Testis (tissue), 2 donors: Measurements from ENCODE around the gene ZNF654.

Source experiments
- POLR2A ChIP-seq: fragments of 450-650 bp; IDR thresholded peaks from one replicate; pipeline ENCODE4 v1.6.1; 2017; ENCODE audit warnings: antibody characterized with exemption, mild to moderate bottlenecking, moderate library complexity
- TF ChIP-seq, protein P1 (sequence below), 3 experiments: fragments of 450-650 bp in 2 of 3; fragments of 200-600 bp in 1 of 3; sonication (generic) in 1 of 3; IDR thresholded peaks; one replicate each; pipeline ENCODE4 v1.5.1; 2016 to 2019; ENCODE audit warnings: antibody characterized with exemption in 3 of 3, mild to moderate bottlenecking in 2 of 3, moderate library complexity in 1 of 3

DNA sequence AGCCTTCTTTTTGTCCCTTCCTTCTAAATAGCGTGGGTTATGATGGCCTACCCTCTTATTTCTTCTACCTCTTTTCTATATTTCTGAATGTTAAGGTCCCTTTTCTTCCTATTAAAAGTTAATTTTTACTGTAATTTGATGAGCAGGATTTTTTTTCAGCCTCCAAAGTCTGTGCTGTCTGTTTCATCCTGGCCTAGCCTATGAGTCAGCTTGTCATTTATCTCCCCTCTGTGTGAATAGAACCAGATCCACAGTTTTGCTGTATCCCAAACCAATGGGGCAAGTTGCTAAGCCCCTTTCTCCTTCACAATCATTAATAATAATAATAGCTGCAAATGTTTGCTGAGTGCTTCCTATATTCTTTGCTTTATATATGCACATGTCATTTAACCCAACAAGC lies 72.6 kb downstream of the ZNF654 start:
- TF ChIP-seq POLR2A: no peak
- TF ChIP-seq, protein P1, sequence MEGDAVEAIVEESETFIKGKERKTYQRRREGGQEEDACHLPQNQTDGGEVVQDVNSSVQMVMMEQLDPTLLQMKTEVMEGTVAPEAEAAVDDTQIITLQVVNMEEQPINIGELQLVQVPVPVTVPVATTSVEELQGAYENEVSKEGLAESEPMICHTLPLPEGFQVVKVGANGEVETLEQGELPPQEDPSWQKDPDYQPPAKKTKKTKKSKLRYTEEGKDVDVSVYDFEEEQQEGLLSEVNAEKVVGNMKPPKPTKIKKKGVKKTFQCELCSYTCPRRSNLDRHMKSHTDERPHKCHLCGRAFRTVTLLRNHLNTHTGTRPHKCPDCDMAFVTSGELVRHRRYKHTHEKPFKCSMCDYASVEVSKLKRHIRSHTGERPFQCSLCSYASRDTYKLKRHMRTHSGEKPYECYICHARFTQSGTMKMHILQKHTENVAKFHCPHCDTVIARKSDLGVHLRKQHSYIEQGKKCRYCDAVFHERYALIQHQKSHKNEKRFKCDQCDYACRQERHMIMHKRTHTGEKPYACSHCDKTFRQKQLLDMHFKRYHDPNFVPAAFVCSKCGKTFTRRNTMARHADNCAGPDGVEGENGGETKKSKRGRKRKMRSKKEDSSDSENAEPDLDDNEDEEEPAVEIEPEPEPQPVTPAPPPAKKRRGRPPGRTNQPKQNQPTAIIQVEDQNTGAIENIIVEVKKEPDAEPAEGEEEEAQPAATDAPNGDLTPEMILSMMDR (IDR thresholded peaks at IDR 0.05): no peak
